HEK293 (cell line): Measurements from ENCODE around the gene CPD.

ENCODE experiments used
- CTCF ChIP-seq: fragments of 450-650 bp; formaldehyde crosslinking; IDR thresholded peaks from 2 replicates; pipeline ENCODE4 v1.5.1; 2016; ENCODE audit warnings: missing biosample characterization, missing genetic modification characterization
- ZEB2 ChIP-seq: fragments of 450-650 bp; formaldehyde crosslinking; IDR thresholded peaks from 2 replicates; pipeline ENCODE4 v1.5.1; 2016; ENCODE audit warnings: missing biosample characterization, missing genetic modification characterization
- ZNF175 ChIP-seq: fragments of 450-650 bp; formaldehyde crosslinking; IDR thresholded peaks from 2 replicates; pipeline ENCODE4 v1.5.1; 2016; ENCODE audit warnings: missing biosample characterization, missing genetic modification characterization

- no peak for TF ChIP-seq ZNF175
- TF ChIP-seq ZEB2 (tag by site-specific recombination): no peak
- no peak for TF ChIP-seq CTCF (tag by site-specific recombination)
Measured at GRCh38 chr17:30375661-30376060, 3.1 kb upstream of the CPD start.
